Activated T-helper 17 cell treated with anti-CD3 and anti-CD28 coated beads, Interleukin-2, amount 50 U/mL, for 72 hours (primary cell): ENCODE results near the gene IFT43. TPM values are rescaled to one million over a fixed set of nuclear protein-coding genes. Genes with fewer than 3 reads are reported as not detected.

Experiments used
- total RNA-seq, 2 donors: library from RNA; stranded (reverse); gene quantifications; one replicate each; pipeline ENCODE4 v1.2.3, GENCODE V29; 2022

The IFT43 gene
- total RNA-seq, 2 donors from 2014 or later: 5.7 to 7.2 TPM

Other genes starting within 250 kb of the IFT43 start
- gene TGFB3, start 3.8 kb upstream of the IFT43 start, total RNA-seq: 1 to 10 TPM; 2.0 to 2.2 TPM
- gene GPATCH2L, start 166.2 kb downstream of the IFT43 start, total RNA-seq: 10 to 100 TPM; 62.5 to 83.8 TPM